ENCODE results near the gene KLHL22.

DNA sequence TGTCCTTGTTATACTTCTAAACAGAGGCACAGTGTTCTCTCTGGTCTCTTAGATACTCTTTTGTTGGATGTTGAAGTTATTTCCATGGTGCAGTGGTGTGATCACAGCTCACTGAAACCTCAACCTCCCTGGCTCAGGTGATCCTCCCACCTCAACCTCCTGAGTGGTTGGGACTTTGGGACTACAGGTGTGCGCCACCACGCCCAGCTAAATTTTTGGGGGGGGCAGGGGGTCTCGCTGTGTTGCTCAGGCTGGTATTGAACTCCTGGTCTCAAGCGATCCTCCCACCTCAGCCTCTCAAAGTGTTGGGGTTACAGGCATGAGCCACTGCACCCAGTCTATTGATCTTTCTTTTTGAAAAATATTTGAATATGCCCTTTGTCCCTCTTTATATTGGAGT is 86.7 kb downstream of the KLHL22 start:
- no peak for TF ChIP-seq POLR2A (IDR thresholded peaks at IDR 0.05)
- TF ChIP-seq, protein P1, sequence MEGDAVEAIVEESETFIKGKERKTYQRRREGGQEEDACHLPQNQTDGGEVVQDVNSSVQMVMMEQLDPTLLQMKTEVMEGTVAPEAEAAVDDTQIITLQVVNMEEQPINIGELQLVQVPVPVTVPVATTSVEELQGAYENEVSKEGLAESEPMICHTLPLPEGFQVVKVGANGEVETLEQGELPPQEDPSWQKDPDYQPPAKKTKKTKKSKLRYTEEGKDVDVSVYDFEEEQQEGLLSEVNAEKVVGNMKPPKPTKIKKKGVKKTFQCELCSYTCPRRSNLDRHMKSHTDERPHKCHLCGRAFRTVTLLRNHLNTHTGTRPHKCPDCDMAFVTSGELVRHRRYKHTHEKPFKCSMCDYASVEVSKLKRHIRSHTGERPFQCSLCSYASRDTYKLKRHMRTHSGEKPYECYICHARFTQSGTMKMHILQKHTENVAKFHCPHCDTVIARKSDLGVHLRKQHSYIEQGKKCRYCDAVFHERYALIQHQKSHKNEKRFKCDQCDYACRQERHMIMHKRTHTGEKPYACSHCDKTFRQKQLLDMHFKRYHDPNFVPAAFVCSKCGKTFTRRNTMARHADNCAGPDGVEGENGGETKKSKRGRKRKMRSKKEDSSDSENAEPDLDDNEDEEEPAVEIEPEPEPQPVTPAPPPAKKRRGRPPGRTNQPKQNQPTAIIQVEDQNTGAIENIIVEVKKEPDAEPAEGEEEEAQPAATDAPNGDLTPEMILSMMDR (IDR thresholded peaks at IDR 0.05), result no peak
